A549 (cell line): ENCODE results near the gene CMKLR1. TPM values are rescaled to one million over a fixed set of nuclear protein-coding genes. Genes with fewer than 3 reads are reported as not detected.
A peak's percentile ranks its signal among the peaks of the same experiment; 100 is the strongest.

ENCODE experiments used
- ATAC-seq, 2 experiments: fragments of 200-7000 bp in 1 of 2; fragments of >200 bp in 1 of 2; cut with Nextera tagmentation in 1 of 2; cut with Tn5 transposase in 1 of 2; 3 replicates each; pipeline versions ENCODE4 v1.8.0 to v1.9.1; 2018 to 2020; ENCODE audit warnings: mild to moderate bottlenecking in 1 of 2, moderate library complexity in 1 of 2
- CTCF ChIA-PET: fragments of 300-600 bp; sonication (Branson Sonifier 250); formaldehyde crosslinking; extraction: SDS; loops from one replicate; lab custom pipeline; 2021; ENCODE audit warnings: antibody characterized with exemption, inconsistent platforms; lab: Yijun Ruan, JAX
- POLR2A ChIA-PET: fragments of 350-600 bp; formaldehyde crosslinking; extraction: SDS; loops from one replicate; lab custom pipeline; 2021; ENCODE audit warnings: antibody characterized with exemption, inconsistent platforms; lab: Yijun Ruan, JAX
- DNase-seq, 2 experiments: peaks; one replicate each; pipeline versions ENCODE4 v3.0.0 to v3.0.0-alpha.2; 2011 to 2016; ENCODE audit warnings: low read depth in 1 of 2, low spot score in 1 of 2
- FAIRE-seq: peaks from 2 replicates; lab custom pipeline; 2011; peaks lifted over from hg19 to GRCh38; lab: Jason Lieb, UNC
- H3K27ac ChIP-seq, 2 experiments: fragments of >200 bp; sonication (Bioruptor Twin); formaldehyde crosslinking; 3 replicates each; pipeline ENCODE4 v1.5.1; 2016 to 2017
- H3K4me1 ChIP-seq: fragments of >200 bp; sonication (Bioruptor Twin); formaldehyde crosslinking; 3 replicates; pipeline ENCODE4 v1.6.1; 2016
- H3K4me2 ChIP-seq: fragments of >200 bp; sonication (Bioruptor Twin); formaldehyde crosslinking; 3 replicates; pipeline ENCODE4 v1.6.1; 2016
- H3K4me3 ChIP-seq: fragments of >200 bp; sonication (Bioruptor Twin); formaldehyde crosslinking; 3 replicates; pipeline ENCODE4 v1.5.1; 2016
- H3K9me3 ChIP-seq: fragments of >200 bp; sonication (Bioruptor Twin); formaldehyde crosslinking; 3 replicates; pipeline ENCODE4 v1.6.1; 2016
- CHD4 ChIP-seq: fragments of 200-600 bp; sonication (generic); IDR thresholded peaks from 2 replicates; pipeline ENCODE4 v1.6.1; 2016; ENCODE audit warnings: antibody characterized with exemption, mild to moderate bottlenecking, borderline replicate concordance
- CTCF ChIP-seq: fragments of >200 bp; sonication (Bioruptor Twin); formaldehyde crosslinking; IDR thresholded peaks from 3 replicates; pipeline ENCODE4 v1.5.1; 2016
- ELK1 ChIP-seq: fragments of 150-350 bp; IDR thresholded peaks from 2 replicates; pipeline ENCODE4 v1.6.1; 2014; ENCODE audit warnings: low read depth, mild to moderate bottlenecking, low read length
- ESRRA ChIP-seq: fragments of 150-350 bp; IDR thresholded peaks from 2 replicates; pipeline ENCODE4 v1.6.1; 2014; ENCODE audit warnings: mild to moderate bottlenecking, low read length, borderline replicate concordance
- FOSL2 ChIP-seq, 2 experiments: fragments of 450-650 bp in 1 of 2; fragments of >200 bp in 1 of 2; sonication (Bioruptor Twin) in 1 of 2; formaldehyde crosslinking; IDR thresholded peaks; 2 replicates each; pipeline versions ENCODE4 v1.5.0 to v1.6.1; 2016 to 2020; ENCODE audit warnings: mild to moderate bottlenecking in 1 of 2, moderate library complexity in 1 of 2
- HES2 ChIP-seq: fragments of >200 bp; sonication (Bioruptor Twin); formaldehyde crosslinking; IDR thresholded peaks from 2 replicates; pipeline ENCODE4 v1.6.1; 2016
- HEYL ChIP-seq: fragments of 250-450 bp; sonication (Bioruptor Pico); IDR thresholded peaks from 2 replicates; pipeline ENCODE4 v1.8.0; 2021; ENCODE audit warnings: mild to moderate bottlenecking, moderate library complexity
- HOXB13 ChIP-seq: fragments of 250-450 bp; sonication (Bioruptor Pico); IDR thresholded peaks from 2 replicates; pipeline ENCODE4 v1.5.0; 2020; ENCODE audit warnings: low read depth, mild to moderate bottlenecking, moderate library complexity
- JUN ChIP-seq, 2 experiments: fragments of >200 bp; sonication (Bioruptor Twin); formaldehyde crosslinking; IDR thresholded peaks; 2 replicates in 1 of 2; 3 replicates in 1 of 2; pipeline ENCODE4 v1.6.1; 2016 to 2017
- KDM1A ChIP-seq: fragments of 200-600 bp; sonication (generic); IDR thresholded peaks from 2 replicates; pipeline ENCODE4 v1.6.1; 2016; ENCODE audit warnings: low read depth, mild to moderate bottlenecking
- NR3C1 ChIP-seq: fragments of >200 bp; sonication (Bioruptor Twin); formaldehyde crosslinking; IDR thresholded peaks from 3 replicates; pipeline ENCODE4 v1.6.1; 2017
- PBX3 ChIP-seq: IDR thresholded peaks from 2 replicates; pipeline ENCODE4 v1.6.1; 2012
- POLR2A ChIP-seq: IDR thresholded peaks from 2 replicates; pipeline ENCODE4 v1.6.1; 2012; ENCODE audit warnings: mild to moderate bottlenecking, low read length
- RAD21 ChIP-seq, 2 experiments: fragments of >200 bp in 1 of 2; sonication (Bioruptor Twin) in 1 of 2; formaldehyde crosslinking in 1 of 2; IDR thresholded peaks in 1 of 2; conservative IDR thresholded peaks in 1 of 2; 2 replicates in 1 of 2; 3 replicates in 1 of 2; pipeline ENCODE4 v1.6.1; 2012 to 2018; ENCODE audit warnings: inconsistent platforms in 1 of 2
- RARB ChIP-seq: fragments of 250-450 bp; sonication (Bioruptor Pico); IDR thresholded peaks from 2 replicates; pipeline ENCODE4 v1.8.0; 2021; ENCODE audit warnings: mild to moderate bottlenecking, moderate library complexity
- REST ChIP-seq: fragments of 200-600 bp; sonication (generic); IDR thresholded peaks from 2 replicates; pipeline ENCODE4 v1.6.1; 2016; ENCODE audit warnings: antibody characterized with exemption, mild to moderate bottlenecking, moderate library complexity
- RNF2 ChIP-seq: fragments of 200-600 bp; sonication (generic); IDR thresholded peaks from 2 replicates; pipeline ENCODE4 v1.6.1; 2016; ENCODE audit warnings: low read depth, mild to moderate bottlenecking, antibody characterized with exemption, moderate library complexity, borderline replicate concordance
- SREBF2 ChIP-seq: fragments of 450-650 bp; IDR thresholded peaks from 2 replicates; pipeline ENCODE4 v1.6.1; 2014; ENCODE audit warnings: mild to moderate bottlenecking, moderate library complexity
- TP53 ChIP-seq: fragments of 250-450 bp; sonication (Bioruptor Pico); IDR thresholded peaks from 2 replicates; pipeline ENCODE4 v1.5.0; 2021; ENCODE audit warnings: mild to moderate bottlenecking, moderate library complexity
- ZSCAN20 ChIP-seq: fragments of 250-450 bp; sonication (Bioruptor Pico); IDR thresholded peaks from 2 replicates; pipeline ENCODE4 v1.8.0; 2022; ENCODE audit warnings: mild to moderate bottlenecking, moderate library complexity
- WGBS: methylation state at CpG from one replicate; pipeline ENCODE4 v1.1.6; 2017; ENCODE audit errors: missing lambda C conversion rate; 5-methylcytosine and 5-hydroxymethylcytosine counted together
- polyA plus RNA-seq, 4 experiments: library from polyadenylated mRNA; depleted of rRNA in 3 of 4; stranded (reverse); fragments of >200 nt; fragmentation: RNase III in 1 of 4; extraction: RNeasy Plus Mini Kit Qiagen cat#74134 plus additional on column Dnase treatment in 1 of 4; gene quantifications; 2 replicates in 3 of 4; 3 replicates in 1 of 4; pipeline ENCODE4 v1.2.3, GENCODE V29; 2011 to 2017

The CMKLR1 gene
- polyA plus RNA-seq, 2 of the 4 experiments (the other 2 are of a cell fraction), result not detected

GRCh38 chr12:108381787-108382436 lies 42.8 kb upstream of the CMKLR1 start:
- TF ChIP-seq RARB (CRISPR knock-in tag), result no peak
- TF ChIP-seq SREBF2, result no peak
- TF ChIP-seq CTCF, result no peak
- no peak for TF ChIP-seq RAD21 (conservative IDR thresholded peaks at IDR 0.05 in 1 of 2, IDR thresholded peaks at IDR 0.05 in 1 of 2)
- peak; percentile 86 for TF ChIP-seq REST
- TF ChIP-seq, all 56 proteins: peak for 1
- Histone ChIP-seq H3K4me1 (no peaks in the 10 kb centered on the region), H3K4me3 (no peak overlapping the region), H3K4me2 (no peak overlapping the region), H3K9me3 (no peaks in the 10 kb centered on the region), H3K27ac (no peak overlapping the region)
- ChIA-PET CTCF (interaction anchor here (1.3 kb wide), 1 partner anchor 10 kb away, joined by 3 read pairs; no protein-coding TSS in a partner anchor), POLR2A (no interaction called here)
- FAIRE-seq, result no peak
- no peak for ATAC-seq
- DNase-seq, result no peak
- WGBS, result 1% methylated on average over 8 of the region's 8 CpGs

- H3K9me3 ChIP-seq, result peaks cover 7% of the 10 kb centered on the region; the same call in 1 of the 3 replicates
- H3K27ac ChIP-seq, result no peak overlapping the region
- ChIA-PET CTCF (interaction anchor here (1.2 kb wide), 1 partner anchor 62 kb away, joined by 3 read pairs; no protein-coding TSS in a partner anchor), POLR2A (no interaction called here)
- no peak for TF ChIP-seq RARB (CRISPR knock-in tag)
- TF ChIP-seq POLR2A, result no peak
- no peak for TF ChIP-seq HOXB13 (CRISPR knock-in tag)
- TF ChIP-seq NR3C1, result no peak
- no peak for TF ChIP-seq ESRRA
- no peak for TF ChIP-seq RAD21 (conservative IDR thresholded peaks at IDR 0.05 in 1 of 2, IDR thresholded peaks at IDR 0.05 in 1 of 2)
- TF ChIP-seq JUN (IDR thresholded peaks at IDR 0.05), result no peak
- TF ChIP-seq FOSL2 (IDR thresholded peaks at IDR 0.05), result no peak
- TF ChIP-seq FOSL2 (CRISPR knock-in tag; IDR thresholded peaks at IDR 0.05), result no peak
- TF ChIP-seq ELK1, result no peak
- no peak for TF ChIP-seq REST
- no peak for TF ChIP-seq HEYL (CRISPR knock-in tag)
- no peak for TF ChIP-seq KDM1A
- no peak for TF ChIP-seq CHD4
- TF ChIP-seq PBX3, result no peak
- TF ChIP-seq TP53 (CRISPR knock-in tag), result no peak
- TF ChIP-seq RNF2, result no peak
- TF ChIP-seq HES2, result no peak
- TF ChIP-seq ZSCAN20 (CRISPR knock-in tag), result no peak
- no peak for ATAC-seq
- no peak for DNase-seq
- no peak overlapping the region for H3K4me2 ChIP-seq
- no peak for FAIRE-seq
- no peaks in the 10 kb centered on the region for H3K4me1 ChIP-seq
- H3K4me3 ChIP-seq, result no peak overlapping the region
Observed at GRCh38 chr12:108380382-108380781, 41.3 kb upstream of the CMKLR1 start.
